Right lobe of liver (tissue), 6 donors: ENCODE results near the gene XPOT. TPM values are rescaled to one million over a fixed set of nuclear protein-coding genes. Genes with fewer than 3 reads are reported as not detected.

ENCODE experiments used
- ATAC-seq, 4 donors: fragments of 200-7000 bp; cut with Tn5 transposase; one replicate each; pipeline ENCODE4 v1.9.1; 2020; ENCODE audit warnings: mild to moderate bottlenecking in 4 of 4, moderate library complexity in 4 of 4
- DNase-seq, 3 donors: peaks; one replicate each; pipeline ENCODE4 v3.0.0-alpha.2; 2020
- H3K27ac ChIP-seq, 3 donors: fragments of 200-600 bp; one replicate each; pipeline ENCODE4 v1.8.0; 2022
- H3K27me3 ChIP-seq, 2 donors: fragments of 200-600 bp; one replicate each; pipeline ENCODE4 v1.8.0; 2022
- H3K36me3 ChIP-seq, 4 donors: fragments of 200-600 bp; sonication (generic) in 1 of 4; one replicate each; pipeline versions ENCODE4 v1.5.1 to v1.8.0; 2017 to 2022; ENCODE audit warnings: control low read depth in 1 of 4
- H3K4me1 ChIP-seq, 4 donors: fragments of 200-600 bp; sonication (generic) in 1 of 4; one replicate each; pipeline versions ENCODE4 v1.5.1 to v1.8.0; 2017 to 2022; ENCODE audit warnings: control low read depth in 1 of 4
- H3K4me3 ChIP-seq, 3 donors: fragments of 200-600 bp; one replicate each; pipeline ENCODE4 v1.8.0; 2022
- H3K9me3 ChIP-seq, 4 donors: fragments of 200-600 bp; sonication (generic) in 1 of 4; one replicate each; pipeline versions ENCODE4 v1.5.1 to v1.8.0; 2017 to 2022; ENCODE audit warnings: control low read depth in 1 of 4
- CTCF ChIP-seq, 4 donors: fragments of 200-600 bp in 3 of 4; fragments of 450-650 bp in 1 of 4; IDR thresholded peaks; one replicate each; pipeline versions ENCODE4 v1.5.1 to v1.8.0; 2016 to 2022; ENCODE audit warnings: antibody characterized with exemption in 4 of 4, mild to moderate bottlenecking in 2 of 4
- POLR2A ChIP-seq: fragments of 450-650 bp; IDR thresholded peaks from one replicate; pipeline ENCODE4 v1.6.1; 2017; ENCODE audit warnings: antibody characterized with exemption, mild to moderate bottlenecking
- WGBS: methylation state at CpG from one replicate; pipeline ENCODE4 v1.1.6; 2018; ENCODE audit warnings: low coverage, low lambda C conversion rate; ENCODE audit not compliant: insufficient coverage; ENCODE audit errors: missing lambda C conversion rate; 5-methylcytosine and 5-hydroxymethylcytosine counted together
- intact Hi-C, 2 donors: fragments of 100-400 bp; cut with DNase I; formaldehyde crosslinking; loops; one replicate each; pipeline versions ENCODE4 v1.11.2 to v1.14.1; 2022
- total RNA-seq, 6 experiments: library from RNA; depleted of rRNA in 2 of 6; stranded (reverse); fragments of >200 nt in 2 of 6; fragmentation: NEBNext Ultra II Directional in 3 of 6; extraction: Animal tissue kit (Norgen Biotek cat#: 25700) in 3 of 6; gene quantifications; one replicate each; pipeline versions ENCODE4 v1.1.0 to v1.2.4, GENCODE V29; 2016 to 2023
- donor health status: DM: no; HTN: yes; CAD: no.
- donor health status: DM: no; HTN: no; CAD: no.
- donor health status: DM: no; HTN: no; CAD: no.
- donor health status: DM: no; HTN: yes; CAD: no.
- donor health status: DM: no; HTN: yes; CAD: no.

XPOT gene
- total RNA-seq, 6 experiments from 2014 or later = 27.3 to 43.9 (median 34.0) TPM

DNA sequence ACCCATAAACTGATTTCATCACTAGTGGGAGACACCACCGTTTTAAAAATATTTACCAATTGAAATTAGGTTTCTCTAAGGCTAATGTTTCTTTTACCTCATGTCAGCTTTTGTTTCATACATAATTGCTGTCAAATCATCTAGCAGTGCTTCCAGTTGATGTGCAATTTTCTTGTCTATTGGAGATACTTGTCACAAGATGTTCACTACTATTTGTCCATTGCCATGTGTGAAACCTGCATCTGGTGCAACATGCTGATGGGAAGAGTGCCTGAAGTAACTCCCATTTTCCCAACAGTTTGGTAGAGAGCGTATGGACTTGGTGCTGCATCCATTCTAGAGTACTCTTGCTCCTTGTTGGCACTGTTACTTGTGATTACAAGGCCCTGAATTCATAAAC is 9.7 kb downstream of the XPOT start:
- WGBS = 78% methylated on average over 2 of the region's 2 CpGs
- intact Hi-C loops = no loop called here
- Histone ChIP-seq H3K4me1 (peaks cover 0 to 4% (median 0%) of the 10 kb centered on the region in 4 donors), H3K4me3 (no peak overlapping the region), H3K27me3 (no peaks in the 10 kb centered on the region), H3K27ac (no peak overlapping the region), H3K36me3 (peaks cover 7 to 90% (median 48%) of the 10 kb centered on the region in 4 donors), H3K9me3 (no peaks in the 10 kb centered on the region)
- DNase-seq (no peak), ATAC-seq (no peak)
- TF ChIP-seq POLR2A = no peak
- no peak for TF ChIP-seq CTCF (IDR thresholded peaks at IDR 0.05)

- Histone ChIP-seq H3K4me1 (no peaks in the 10 kb centered on the region), H3K4me3 (no peak overlapping the region), H3K9me3 (no peaks in the 10 kb centered on the region), H3K27ac (no peak overlapping the region), H3K36me3 (peaks cover 15 to 99% (median 50%) of the 10 kb centered on the region in 4 donors), H3K27me3 (no peaks in the 10 kb centered on the region)
- ATAC-seq = no peak
- DNase-seq = no peak
- intact Hi-C loops = no loop called here
- TF ChIP-seq CTCF (IDR thresholded peaks at IDR 0.05) = no peak
- TF ChIP-seq POLR2A = no peak
Measured at GRCh38 chr12:64418209-64418608, 14.0 kb downstream of the XPOT start.

DNA sequence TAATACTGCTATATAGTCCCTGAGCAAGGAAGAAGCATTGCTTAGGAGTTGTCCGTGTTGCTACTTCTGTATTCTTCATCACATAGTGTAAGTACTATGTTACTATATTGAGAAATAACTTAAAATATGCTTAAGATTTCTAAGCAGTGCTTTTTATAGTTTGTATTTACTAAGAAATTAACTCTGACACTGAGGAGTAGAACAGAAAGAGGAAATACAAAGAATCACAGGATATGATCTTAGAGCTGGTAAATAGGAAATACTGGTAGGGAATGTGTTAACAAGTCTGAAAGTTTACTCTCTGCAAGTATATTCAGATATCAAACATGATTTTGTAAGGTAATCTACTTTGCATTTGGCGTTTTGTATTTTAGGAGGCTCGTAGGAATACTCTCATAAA is 15.5 kb downstream of the XPOT start:
- Histone ChIP-seq H3K27ac (no peak overlapping the region), H3K36me3 (peaks cover 8 to 99% (median 53%) of the 10 kb centered on the region in 4 donors), H3K27me3 (no peaks in the 10 kb centered on the region), H3K9me3 (no peaks in the 10 kb centered on the region), H3K4me1 (no peaks in the 10 kb centered on the region), H3K4me3 (no peak overlapping the region)
- DNase-seq (no peak), ATAC-seq (no peak)
- WGBS = 81% methylated on average over 3 of the region's 3 CpGs
- TF ChIP-seq CTCF (IDR thresholded peaks at IDR 0.05) = no peak
- no peak for TF ChIP-seq POLR2A
- intact Hi-C loops = loop anchor here in 1 of 2 donors (10.0 kb wide), 1 partner anchor 55 kb away; no protein-coding TSS in a partner anchor

GRCh38 chr12:64427988-64428387 is 23.8 kb downstream of the XPOT start:
- Histone ChIP-seq H3K36me3 (peaks cover 8 to 98% (median 44%) of the 10 kb centered on the region in 4 donors), H3K9me3 (no peaks in the 10 kb centered on the region), H3K4me1 (no peaks in the 10 kb centered on the region), H3K27me3 (no peaks in the 10 kb centered on the region), H3K4me3 (no peak overlapping the region), H3K27ac (no peak overlapping the region)
- TF ChIP-seq POLR2A = no peak
- intact Hi-C loops = loop anchor here in 1 of 2 donors (10.0 kb wide), 1 partner anchor 47 kb away; no protein-coding TSS in a partner anchor
- 6% methylated on average over 1 of the region's 1 CpG for WGBS
- no peak for DNase-seq
- ATAC-seq = no peak

DNA sequence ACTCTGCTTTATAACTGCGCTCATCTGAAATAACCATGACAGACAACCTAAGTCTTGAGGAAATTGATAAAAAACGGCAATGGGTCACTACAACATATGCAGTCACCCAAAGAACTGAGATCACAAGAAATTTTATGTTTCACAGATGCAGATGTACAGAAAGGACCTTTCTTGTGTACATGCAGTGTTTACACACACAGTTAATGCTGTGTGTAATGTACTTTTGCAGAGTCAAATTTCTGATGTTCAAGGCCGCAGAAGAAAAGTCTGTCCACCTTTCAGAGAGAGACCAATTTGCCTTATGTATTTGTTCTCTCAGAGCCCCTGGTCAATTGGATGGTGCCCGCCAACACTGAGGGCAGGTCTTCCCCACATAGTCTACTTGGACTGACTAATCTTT is 24.8 kb downstream of the XPOT start:
- intact Hi-C loops = loop anchor here in 1 of 2 donors (10.0 kb wide), 1 partner anchor 46 kb away; no protein-coding TSS in a partner anchor
- H3K4me3 ChIP-seq = no peak overlapping the region
- H3K27ac ChIP-seq = no peak overlapping the region
- H3K9me3 ChIP-seq = no peaks in the 10 kb centered on the region
- WGBS = 100% methylated on average over 3 of the region's 4 CpGs
- TF ChIP-seq POLR2A = no peak
- TF ChIP-seq CTCF (IDR thresholded peaks at IDR 0.05) = no peak
- peaks cover 8 to 98% (median 39%) of the 10 kb centered on the region in 4 donors for H3K36me3 ChIP-seq
- DNase-seq (no peak), ATAC-seq (no peak)
- no peaks in the 10 kb centered on the region for H3K4me1 ChIP-seq
- H3K27me3 ChIP-seq = no peaks in the 10 kb centered on the region
